Measurements from ENCODE around the gene EEF1AKMT3. TPM values are rescaled to one million over a fixed set of nuclear protein-coding genes. Genes with fewer than 3 reads are reported as not detected.

The EEF1AKMT3 gene
- total and polyA plus RNA-seq, 9 of the 15 experiments (the other 6 are each of a cell fraction or from before 2014, with no cell fraction given), result 4.1 to 17.2 (median 7.9) TPM

DNA sequence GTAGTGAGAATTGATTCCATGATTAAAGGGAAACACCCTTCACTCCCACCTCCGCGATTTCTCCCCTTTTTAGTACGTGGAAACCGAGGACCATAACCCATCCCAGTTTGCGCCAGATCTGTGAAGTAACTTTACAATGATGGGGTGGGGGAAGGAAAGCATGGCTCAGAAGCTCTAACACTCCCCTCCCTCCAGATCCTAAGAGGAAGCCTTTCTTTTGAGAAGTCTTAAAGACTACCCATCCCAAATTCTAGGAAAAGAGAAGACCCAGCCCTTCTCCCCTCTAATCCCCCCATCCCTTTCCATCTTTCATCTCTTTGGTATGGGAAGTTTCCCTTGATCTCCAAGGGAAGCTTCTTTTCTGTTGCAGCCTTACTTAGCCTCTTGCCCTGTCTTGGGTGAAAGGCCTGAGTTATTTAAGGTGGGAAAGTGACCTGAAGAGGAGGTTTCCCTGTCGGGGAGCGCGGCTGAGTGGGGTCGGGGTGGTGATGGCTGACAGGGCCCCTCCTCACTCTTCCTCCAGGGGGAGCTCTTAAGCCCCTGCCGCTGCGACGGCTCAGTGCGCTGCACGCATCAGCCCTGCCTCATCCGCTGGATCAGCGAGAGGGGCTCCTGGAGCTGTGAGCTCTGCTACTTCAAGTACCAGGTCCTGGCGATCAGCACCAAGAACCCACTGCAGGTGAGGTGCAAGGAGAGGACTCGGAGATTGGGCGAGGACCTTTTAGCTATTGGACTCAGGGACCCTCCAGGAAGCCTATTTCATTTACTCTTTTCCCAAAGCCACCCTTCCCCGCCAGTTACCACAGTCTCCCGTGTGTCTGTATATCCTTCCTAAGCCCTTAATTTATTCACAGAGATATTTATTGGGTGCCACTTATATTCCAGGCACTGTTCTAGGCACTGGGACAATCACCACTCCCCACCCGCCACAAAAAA is 15.7 kb upstream of the EEF1AKMT3 start (continued):
- peak in 1 of 2 experiments; percentile 52; a peak in 1 of 4 replicates for TF ChIP-seq KDM4B (IDR thresholded peaks at IDR 0.05; ENCODE audit: borderline replicate concordance in 2 of 2, low read depth in 1 of 2)
- TF ChIP-seq POU5F1 (IDR thresholded peaks at IDR 0.05; ENCODE audit: borderline replicate concordance, low read depth, low read length, partially characterized antibody), result no peak
- TF ChIP-seq, protein P1, sequence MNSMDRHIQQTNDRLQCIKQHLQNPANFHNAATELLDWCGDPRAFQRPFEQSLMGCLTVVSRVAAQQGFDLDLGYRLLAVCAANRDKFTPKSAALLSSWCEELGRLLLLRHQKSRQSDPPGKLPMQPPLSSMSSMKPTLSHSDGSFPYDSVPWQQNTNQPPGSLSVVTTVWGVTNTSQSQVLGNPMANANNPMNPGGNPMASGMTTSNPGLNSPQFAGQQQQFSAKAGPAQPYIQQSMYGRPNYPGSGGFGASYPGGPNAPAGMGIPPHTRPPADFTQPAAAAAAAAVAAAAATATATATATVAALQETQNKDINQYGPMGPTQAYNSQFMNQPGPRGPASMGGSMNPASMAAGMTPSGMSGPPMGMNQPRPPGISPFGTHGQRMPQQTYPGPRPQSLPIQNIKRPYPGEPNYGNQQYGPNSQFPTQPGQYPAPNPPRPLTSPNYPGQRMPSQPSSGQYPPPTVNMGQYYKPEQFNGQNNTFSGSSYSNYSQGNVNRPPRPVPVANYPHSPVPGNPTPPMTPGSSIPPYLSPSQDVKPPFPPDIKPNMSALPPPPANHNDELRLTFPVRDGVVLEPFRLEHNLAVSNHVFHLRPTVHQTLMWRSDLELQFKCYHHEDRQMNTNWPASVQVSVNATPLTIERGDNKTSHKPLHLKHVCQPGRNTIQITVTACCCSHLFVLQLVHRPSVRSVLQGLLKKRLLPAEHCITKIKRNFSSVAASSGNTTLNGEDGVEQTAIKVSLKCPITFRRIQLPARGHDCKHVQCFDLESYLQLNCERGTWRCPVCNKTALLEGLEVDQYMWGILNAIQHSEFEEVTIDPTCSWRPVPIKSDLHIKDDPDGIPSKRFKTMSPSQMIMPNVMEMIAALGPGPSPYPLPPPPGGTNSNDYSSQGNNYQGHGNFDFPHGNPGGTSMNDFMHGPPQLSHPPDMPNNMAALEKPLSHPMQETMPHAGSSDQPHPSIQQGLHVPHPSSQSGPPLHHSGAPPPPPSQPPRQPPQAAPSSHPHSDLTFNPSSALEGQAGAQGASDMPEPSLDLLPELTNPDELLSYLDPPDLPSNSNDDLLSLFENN (IDR thresholded peaks at IDR 0.05; ENCODE audit: low read depth in 2 of 2, low read length in 2 of 2), result no peak
- TF ChIP-seq ZNF347 (CRISPR knock-in tag; IDR thresholded peaks at IDR 0.05; ENCODE audit: low read depth), result no peak
- TF ChIP-seq, protein P2, sequence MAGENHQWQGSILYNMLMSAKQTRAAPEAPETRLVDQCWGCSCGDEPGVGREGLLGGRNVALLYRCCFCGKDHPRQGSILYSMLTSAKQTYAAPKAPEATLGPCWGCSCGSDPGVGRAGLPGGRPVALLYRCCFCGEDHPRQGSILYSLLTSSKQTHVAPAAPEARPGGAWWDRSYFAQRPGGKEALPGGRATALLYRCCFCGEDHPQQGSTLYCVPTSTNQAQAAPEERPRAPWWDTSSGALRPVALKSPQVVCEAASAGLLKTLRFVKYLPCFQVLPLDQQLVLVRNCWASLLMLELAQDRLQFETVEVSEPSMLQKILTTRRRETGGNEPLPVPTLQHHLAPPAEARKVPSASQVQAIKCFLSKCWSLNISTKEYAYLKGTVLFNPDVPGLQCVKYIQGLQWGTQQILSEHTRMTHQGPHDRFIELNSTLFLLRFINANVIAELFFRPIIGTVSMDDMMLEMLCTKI (IDR thresholded peaks at IDR 0.05; ENCODE audit: partially characterized antibody), result no peak
- no peak for TF ChIP-seq CBX1 (IDR thresholded peaks at IDR 0.05; ENCODE audit: low read depth)
- no peak for TF ChIP-seq TEAD4 (IDR thresholded peaks at IDR 0.05; ENCODE audit: low read length)
- TF ChIP-seq TEAD4 (CRISPR knock-in tag; IDR thresholded peaks at IDR 0.05; ENCODE audit: borderline replicate concordance), result no peak
- no peak for TF ChIP-seq XRCC4 (IDR thresholded peaks at IDR 0.05; ENCODE audit: extremely low read depth, insufficient read depth, insufficient read length)
- TF ChIP-seq BHLHE40 (IDR thresholded peaks at IDR 0.05; ENCODE audit: low read length), result 0 out of 2 replicates have a peak, but pooled peaks have one; percentile 41
- TF ChIP-seq TEAD1 (CRISPR knock-in tag; IDR thresholded peaks at IDR 0.05), result no peak
- no peak for TF ChIP-seq ZC3H4 (CRISPR knock-in tag; IDR thresholded peaks at IDR 0.05; ENCODE audit: borderline replicate concordance)
- TF ChIP-seq NEUROD1 (IDR thresholded peaks at IDR 0.05; ENCODE audit: borderline replicate concordance, low read depth, low read length, partially characterized antibody), result no peak

All from K562 (cell line).